SK-N-SH (cell line): ENCODE results near the gene KIDINS220. TPM values are rescaled to one million over a fixed set of nuclear protein-coding genes. Genes with fewer than 3 reads are reported as not detected.

Source experiments
- CTCF ChIA-PET: fragments of 300-600, 350-600 bp; formaldehyde crosslinking; extraction: SDS; loops from one replicate; lab custom pipeline; 2021; lab: Yijun Ruan, JAX
- POLR2A ChIA-PET: fragments of 350-600 bp; sonication (Branson Sonifier 250); formaldehyde crosslinking; extraction: SDS; loops from one replicate; lab custom pipeline; 2020; ENCODE audit warnings: antibody characterized with exemption, inconsistent platforms; lab: Yijun Ruan, JAX
- DNase-seq: peaks from one replicate; pipeline ENCODE4 v3.0.0; 2012
- H2AFZ ChIP-seq: fragments of 200-600 bp; sonication (generic); 2 replicates; pipeline ENCODE4 v1.8.1; 2016; ENCODE audit warnings: antibody characterized with exemption, mild to moderate bottlenecking, low read depth
- H3F3A ChIP-seq: fragments of 200-600 bp; sonication (generic); replicated peaks from 2 replicates; pipeline ENCODE3; 2016; ENCODE audit warnings: antibody characterized with exemption, mild to moderate bottlenecking; ENCODE audit not compliant: insufficient read depth
- H3K27ac ChIP-seq, 2 experiments: fragments of 200-500 bp in 1 of 2; fragments of 200-600 bp in 1 of 2; sonication (Bioruptor generic) in 1 of 2; sonication (generic), shearing (Covaris generic) in 1 of 2; 2 replicates each; pipeline versions ENCODE4 v1.5.1 to v1.6.1; 2014 to 2016; ENCODE audit warnings: low read depth in 2 of 2, inconsistent platforms in 1 of 2, low read length in 1 of 2, mild to moderate bottlenecking in 1 of 2, mixed read lengths in 1 of 2
- H3K27me3 ChIP-seq: fragments of 200-600 bp; sonication (generic), shearing (Covaris generic); 2 replicates; pipeline ENCODE4 v1.6.1; 2016; ENCODE audit warnings: mixed run types; ENCODE audit not compliant: insufficient read depth
- H3K36me3 ChIP-seq, 2 experiments: fragments of 200-500 bp in 1 of 2; fragments of 200-600 bp in 1 of 2; sonication (Bioruptor generic) in 1 of 2; sonication (generic) in 1 of 2; replicated peaks in 1 of 2; 2 replicates each; pipeline versions ENCODE3 to v1.5.1; 2014 to 2016; ENCODE audit warnings: low read length in 1 of 2, mild to moderate bottlenecking in 1 of 2; ENCODE audit not compliant: insufficient read depth in 2 of 2, control insufficient read depth in 1 of 2
- H3K4me1 ChIP-seq, 2 experiments: fragments of 200-500 bp in 1 of 2; fragments of 200-600 bp in 1 of 2; sonication (Bioruptor generic) in 1 of 2; sonication (generic), shearing (Covaris generic) in 1 of 2; 2 replicates each; pipeline versions ENCODE4 v1.5.1 to v1.6.1; 2014 to 2016; ENCODE audit warnings: low read depth in 1 of 2, low read length in 1 of 2, mixed run types in 1 of 2; ENCODE audit not compliant: insufficient read depth in 2 of 2, control insufficient read depth in 1 of 2
- H3K4me2 ChIP-seq: fragments of 200-600 bp; sonication (generic), shearing (Covaris generic); 2 replicates; pipeline ENCODE4 v1.6.1; 2017; ENCODE audit warnings: mixed run types
- H3K4me3 ChIP-seq, 2 experiments: fragments of 200-500 bp in 1 of 2; fragments of 200-600 bp in 1 of 2; sonication (Bioruptor generic) in 1 of 2; sonication (generic), shearing (Covaris generic) in 1 of 2; 2 replicates each; pipeline versions ENCODE4 v1.5.1 to v1.8.1; 2014 to 2016; ENCODE audit warnings: low read depth in 2 of 2, inconsistent platforms in 1 of 2, low read length in 1 of 2, mild to moderate bottlenecking in 1 of 2, mixed read lengths in 1 of 2, moderate library complexity in 1 of 2
- H3K79me2 ChIP-seq: fragments of 200-600 bp; sonication (generic); 2 replicates; pipeline ENCODE4 v1.8.1; 2017; ENCODE audit warnings: mild to moderate bottlenecking; ENCODE audit not compliant: insufficient read depth
- H3K9ac ChIP-seq: fragments of 200-600 bp; sonication (generic); 2 replicates; pipeline ENCODE4 v1.6.1; 2017; ENCODE audit warnings: mixed run types
- H3K9me2 ChIP-seq: fragments of 200-600 bp; sonication (generic); 2 replicates; pipeline ENCODE4 v1.6.1; 2017; ENCODE audit warnings: mixed run types
- H3K9me3 ChIP-seq: fragments of 200-600 bp; sonication (generic); 2 replicates; pipeline ENCODE4 v1.6.1; 2017; ENCODE audit warnings: mixed run types, mild to moderate bottlenecking, moderate library complexity
- H4K20me1 ChIP-seq: fragments of 200-600 bp; sonication (generic); 2 replicates; pipeline ENCODE4 v1.6.1; 2017; ENCODE audit warnings: mild to moderate bottlenecking, mixed run types; ENCODE audit not compliant: insufficient read depth
- EP300 ChIP-seq, 2 experiments: IDR thresholded peaks; 2 replicates each; pipeline versions ENCODE4 v1.4.0 to v1.6.1; 2012; ENCODE audit warnings: borderline replicate concordance in 1 of 2, low read depth in 1 of 2, low read length in 1 of 2
- FOSL2 ChIP-seq: IDR thresholded peaks from 2 replicates; pipeline ENCODE4 v1.4.0; 2012; ENCODE audit warnings: low read depth, mild to moderate bottlenecking, moderate library complexity, borderline replicate concordance
- FOXJ3 ChIP-seq: sonication (generic); formaldehyde crosslinking; IDR thresholded peaks from 2 replicates; pipeline ENCODE4 v1.5.1; 2020; ENCODE audit warnings: mild to moderate bottlenecking, missing genetic modification reagents
- MEF2A ChIP-seq: IDR thresholded peaks from 2 replicates; pipeline ENCODE4 v1.4.0; 2012; ENCODE audit warnings: low read depth, borderline replicate concordance
- NFIC ChIP-seq: IDR thresholded peaks from 2 replicates; pipeline ENCODE4 v1.4.0; 2012; ENCODE audit warnings: borderline replicate concordance
- POLR2AphosphoS5 ChIP-seq: IDR thresholded peaks from 2 replicates; pipeline ENCODE4 v1.6.1; 2012; ENCODE audit warnings: low read depth, low read length
- RFX5 ChIP-seq: IDR thresholded peaks from 2 replicates; pipeline ENCODE4 v1.6.1; 2012; ENCODE audit warnings: mild to moderate bottlenecking, improper control_type of control experiment, low read length
- RXRA ChIP-seq: IDR thresholded peaks from 2 replicates; pipeline ENCODE4 v1.4.0; 2012; ENCODE audit warnings: low read depth, mild to moderate bottlenecking, borderline replicate concordance
- SMC3 ChIP-seq: IDR thresholded peaks from 2 replicates; pipeline ENCODE4 v1.6.1; 2012; ENCODE audit warnings: low read depth, low read length, improper control_type of control experiment
- TAF1 ChIP-seq: IDR thresholded peaks from 2 replicates; pipeline ENCODE4 v1.6.1; 2012; ENCODE audit warnings: low read depth, mild to moderate bottlenecking, low read length, moderate library complexity, borderline replicate concordance
- TEAD4 ChIP-seq: IDR thresholded peaks from 2 replicates; pipeline ENCODE4 v1.4.0; 2012; ENCODE audit warnings: mild to moderate bottlenecking, borderline replicate concordance; ENCODE audit not compliant: insufficient read depth
- WGBS: methylation state at CpG from one replicate; pipeline ENCODE4 v1.1.6; 2017; ENCODE audit warnings: low lambda C conversion rate; 5-methylcytosine and 5-hydroxymethylcytosine counted together
- polyA plus RNA-seq, 3 experiments: library from polyadenylated mRNA; depleted of rRNA; stranded (reverse); fragments of >200 nt; gene quantifications; 2 replicates each; pipeline ENCODE4 v1.2.3, GENCODE V29; 2012
- TF ChIP-seq, protein P1 (sequence below): fragments of 150-350 bp; IDR thresholded peaks from 2 replicates; pipeline ENCODE4 v1.6.1; 2017; ENCODE audit warnings: antibody characterized with exemption, low read length, low read depth, borderline replicate concordance
- TF ChIP-seq, protein P2 (sequence below): fragments of 200-600 bp; sonication (generic); IDR thresholded peaks from 2 replicates; pipeline ENCODE4 v1.6.1; 2017; ENCODE audit warnings: antibody characterized with exemption, mild to moderate bottlenecking, moderate library complexity
- TF ChIP-seq, protein P3 (sequence below): IDR thresholded peaks from 2 replicates; pipeline ENCODE4 v1.4.0; 2012; ENCODE audit warnings: low read depth, borderline replicate concordance
- TF ChIP-seq, protein P4 (sequence below): IDR thresholded peaks from 2 replicates; pipeline ENCODE4 v1.4.0; 2012; ENCODE audit warnings: low read depth

KIDINS220 gene
- polyA plus RNA-seq, 1 of the 3 experiments (the other 2 are of a cell fraction) = 18.2 TPM

DNA sequence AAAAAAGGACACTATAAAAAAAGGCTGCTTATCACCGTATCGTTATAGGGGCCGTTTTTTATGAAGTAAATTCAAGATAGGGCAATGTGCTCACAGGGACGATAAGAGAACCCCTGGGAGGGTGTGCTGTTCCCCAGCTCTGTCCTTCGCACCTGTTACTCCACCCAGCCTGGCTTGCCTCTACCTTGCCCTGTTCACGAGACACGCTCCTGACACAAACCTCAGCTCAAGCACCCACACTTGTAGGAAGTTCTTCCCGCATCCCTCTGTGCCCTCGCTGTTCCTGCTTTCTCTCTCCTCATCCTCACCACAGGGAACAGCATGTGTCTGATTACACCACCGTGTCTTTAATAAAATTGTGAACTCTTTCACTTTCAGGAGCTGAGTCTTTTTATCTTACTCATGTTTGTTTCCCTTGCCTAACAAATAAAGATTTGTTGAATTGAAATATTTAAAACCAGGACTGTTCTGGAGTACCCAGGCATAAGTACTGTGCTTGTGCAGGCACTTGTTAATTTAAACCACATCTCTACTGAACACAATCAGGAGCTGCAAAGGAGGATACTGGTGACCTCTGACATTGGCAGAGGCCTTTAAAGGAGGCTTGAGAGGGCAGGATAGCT lies 26.0 kb upstream of the KIDINS220 start:
- Histone ChIP-seq H3K79me2 (no peaks in the 10 kb centered on the region), H3K4me3 (no peak overlapping the region), H3K4me1 (no peaks in the 10 kb centered on the region; a peak in 2 of 4 replicates), H3K9ac (no peak overlapping the region), H3F3A (no peaks in the 10 kb centered on the region), H3K4me2 (no peak overlapping the region), H2AFZ (no peak overlapping the region), H3K27me3 (no peaks in the 10 kb centered on the region), H3K27ac (no peak overlapping the region), H3K9me3 (no peaks in the 10 kb centered on the region), H4K20me1 (no peaks in the 10 kb centered on the region), H3K9me2 (no peaks in the 10 kb centered on the region), H3K36me3 (peaks cover 30 to 34% of the 10 kb centered on the region in 2 experiments)
- ChIA-PET POLR2A (no interaction called here), CTCF (interaction anchor here (0.9 to 3.9 kb wide), 6 partner anchors 10 to 276 kb away, joined by 3 to 20 read pairs (median 5); no protein-coding TSS in a partner anchor)
- WGBS = 89% methylated on average over 10 of the region's 10 CpGs
- DNase-seq = no peak
- TF ChIP-seq SMC3 = no peak
- TF ChIP-seq NFIC = no peak
- no peak for TF ChIP-seq POLR2AphosphoS5
- TF ChIP-seq, protein P1, sequence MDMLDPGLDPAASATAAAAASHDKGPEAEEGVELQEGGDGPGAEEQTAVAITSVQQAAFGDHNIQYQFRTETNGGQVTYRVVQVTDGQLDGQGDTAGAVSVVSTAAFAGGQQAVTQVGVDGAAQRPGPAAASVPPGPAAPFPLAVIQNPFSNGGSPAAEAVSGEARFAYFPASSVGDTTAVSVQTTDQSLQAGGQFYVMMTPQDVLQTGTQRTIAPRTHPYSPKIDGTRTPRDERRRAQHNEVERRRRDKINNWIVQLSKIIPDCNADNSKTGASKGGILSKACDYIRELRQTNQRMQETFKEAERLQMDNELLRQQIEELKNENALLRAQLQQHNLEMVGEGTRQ = no peak
- no peak for TF ChIP-seq TEAD4
- TF ChIP-seq, protein P2, sequence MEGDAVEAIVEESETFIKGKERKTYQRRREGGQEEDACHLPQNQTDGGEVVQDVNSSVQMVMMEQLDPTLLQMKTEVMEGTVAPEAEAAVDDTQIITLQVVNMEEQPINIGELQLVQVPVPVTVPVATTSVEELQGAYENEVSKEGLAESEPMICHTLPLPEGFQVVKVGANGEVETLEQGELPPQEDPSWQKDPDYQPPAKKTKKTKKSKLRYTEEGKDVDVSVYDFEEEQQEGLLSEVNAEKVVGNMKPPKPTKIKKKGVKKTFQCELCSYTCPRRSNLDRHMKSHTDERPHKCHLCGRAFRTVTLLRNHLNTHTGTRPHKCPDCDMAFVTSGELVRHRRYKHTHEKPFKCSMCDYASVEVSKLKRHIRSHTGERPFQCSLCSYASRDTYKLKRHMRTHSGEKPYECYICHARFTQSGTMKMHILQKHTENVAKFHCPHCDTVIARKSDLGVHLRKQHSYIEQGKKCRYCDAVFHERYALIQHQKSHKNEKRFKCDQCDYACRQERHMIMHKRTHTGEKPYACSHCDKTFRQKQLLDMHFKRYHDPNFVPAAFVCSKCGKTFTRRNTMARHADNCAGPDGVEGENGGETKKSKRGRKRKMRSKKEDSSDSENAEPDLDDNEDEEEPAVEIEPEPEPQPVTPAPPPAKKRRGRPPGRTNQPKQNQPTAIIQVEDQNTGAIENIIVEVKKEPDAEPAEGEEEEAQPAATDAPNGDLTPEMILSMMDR = no peak
- TF ChIP-seq, protein P3, sequence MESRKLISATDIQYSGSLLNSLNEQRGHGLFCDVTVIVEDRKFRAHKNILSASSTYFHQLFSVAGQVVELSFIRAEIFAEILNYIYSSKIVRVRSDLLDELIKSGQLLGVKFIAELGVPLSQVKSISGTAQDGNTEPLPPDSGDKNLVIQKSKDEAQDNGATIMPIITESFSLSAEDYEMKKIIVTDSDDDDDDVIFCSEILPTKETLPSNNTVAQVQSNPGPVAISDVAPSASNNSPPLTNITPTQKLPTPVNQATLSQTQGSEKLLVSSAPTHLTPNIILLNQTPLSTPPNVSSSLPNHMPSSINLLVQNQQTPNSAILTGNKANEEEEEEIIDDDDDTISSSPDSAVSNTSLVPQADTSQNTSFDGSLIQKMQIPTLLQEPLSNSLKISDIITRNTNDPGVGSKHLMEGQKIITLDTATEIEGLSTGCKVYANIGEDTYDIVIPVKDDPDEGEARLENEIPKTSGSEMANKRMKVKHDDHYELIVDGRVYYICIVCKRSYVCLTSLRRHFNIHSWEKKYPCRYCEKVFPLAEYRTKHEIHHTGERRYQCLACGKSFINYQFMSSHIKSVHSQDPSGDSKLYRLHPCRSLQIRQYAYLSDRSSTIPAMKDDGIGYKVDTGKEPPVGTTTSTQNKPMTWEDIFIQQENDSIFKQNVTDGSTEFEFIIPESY = no peak
- TF ChIP-seq TAF1 = no peak
- TF ChIP-seq EP300 (IDR thresholded peaks at IDR 0.05; ENCODE audit: borderline replicate concordance in 1 of 2, low read depth in 1 of 2, low read length in 1 of 2) = no peak
- TF ChIP-seq, protein P4, sequence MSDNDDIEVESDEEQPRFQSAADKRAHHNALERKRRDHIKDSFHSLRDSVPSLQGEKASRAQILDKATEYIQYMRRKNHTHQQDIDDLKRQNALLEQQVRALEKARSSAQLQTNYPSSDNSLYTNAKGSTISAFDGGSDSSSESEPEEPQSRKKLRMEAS = no peak
- TF ChIP-seq RXRA = no peak
- TF ChIP-seq MEF2A = no peak
- no peak for TF ChIP-seq RFX5
- no peak for TF ChIP-seq FOSL2
- no peak for TF ChIP-seq FOXJ3 (CRISPR knock-in tag)
